Thyroid gland (tissue), 4 donors: ENCODE results near the gene PAK5. TPM values are rescaled to one million over a fixed set of nuclear protein-coding genes. Genes with fewer than 3 reads are reported as not detected.

Experiments
- DNase-seq, 2 donors: peaks; one replicate each; pipeline ENCODE4 v3.0.0-alpha.2; 2019
- H3K27ac ChIP-seq, 3 donors: fragments of 200-600 bp; sonication (generic); 1 replicate in 2 of 3; 2 replicates in 1 of 3; pipeline ENCODE4 v1.5.1; 2016 to 2019; ENCODE audit warnings: mild to moderate bottlenecking in 1 of 3, moderate library complexity in 1 of 3
- H3K27me3 ChIP-seq: fragments of 200-600 bp; sonication (generic); one replicate; pipeline ENCODE4 v1.5.1; 2019
- H3K36me3 ChIP-seq, 2 donors: fragments of 200-600 bp; sonication (generic); one replicate each; pipeline ENCODE4 v1.5.1; 2016 to 2019
- H3K4me1 ChIP-seq, 2 donors: fragments of 200-600 bp; sonication (generic); one replicate each; pipeline ENCODE4 v1.5.1; 2017 to 2019
- H3K4me3 ChIP-seq, 3 donors: fragments of 200-600 bp; sonication (generic); replicated peaks in 1 of 3; 1 replicate in 2 of 3; 2 replicates in 1 of 3; pipeline ENCODE4 v1.5.1; 2016; ENCODE audit warnings: mild to moderate bottlenecking in 1 of 3
- H3K9me3 ChIP-seq: fragments of 200-600 bp; sonication (generic); one replicate; pipeline ENCODE4 v1.5.1; 2017
- CTCF ChIP-seq, 6 experiments: fragments of 200-600 bp in 3 of 6; fragments of 450-650 bp in 3 of 6; sonication (generic) in 3 of 6; IDR thresholded peaks; one replicate each; pipeline ENCODE4 v1.5.1; 2016 to 2019; ENCODE audit warnings: antibody characterized with exemption in 6 of 6, mild to moderate bottlenecking in 2 of 6, inconsistent platforms in 1 of 6, moderate library complexity in 1 of 6
- POLR2A ChIP-seq, 2 donors: fragments of 450-650 bp; IDR thresholded peaks; one replicate each; pipeline ENCODE4 v1.6.1; 2017; ENCODE audit warnings: antibody characterized with exemption in 2 of 2, mild to moderate bottlenecking in 2 of 2, moderate library complexity in 1 of 2
- WGBS, 2 donors: methylation state at CpG; one replicate each; pipeline ENCODE4 v1.1.5; 2017; 5-methylcytosine and 5-hydroxymethylcytosine counted together
- intact Hi-C: fragments of 100-400 bp; cut with DNase I; formaldehyde crosslinking; loops from one replicate; pipeline ENCODE4 v1.15.1; 2023
- total RNA-seq, 4 donors: library from RNA; depleted of rRNA; stranded (reverse); fragments of >200 nt; gene quantifications; one replicate each; pipeline ENCODE4 v1.2.3, GENCODE V29; 2016

PAK5 gene
- total RNA-seq, 4 donors from 2014 or later: 0.13 to 0.33 TPM; not detected in 2

- Histone ChIP-seq H3K9me3 (no peaks in the 10 kb centered on the region), H3K27ac (no peak overlapping the region), H3K36me3 (no peaks in the 10 kb centered on the region), H3K27me3 (no peaks in the 10 kb centered on the region), H3K4me3 (no peak overlapping the region), H3K4me1 (no peaks in the 10 kb centered on the region)
- DNase-seq: no peak
- intact Hi-C loops: no loop called here
- no peak for TF ChIP-seq CTCF (IDR thresholded peaks at IDR 0.05)
- no peak for TF ChIP-seq POLR2A (IDR thresholded peaks at IDR 0.05)
Measured at GRCh38 chr20:9815632-9816031, 23.2 kb downstream of the PAK5 start.

- no peak overlapping the region for H3K27ac ChIP-seq
- H3K9me3 ChIP-seq: no peaks in the 10 kb centered on the region
- TF ChIP-seq POLR2A (IDR thresholded peaks at IDR 0.05) (no peak), CTCF (IDR thresholded peaks at IDR 0.05) (no peak)
- DNase-seq: no peak
- 66 to 91% methylated on average over 1 of the region's 1 CpG for WGBS, 2 donors
- no peaks in the 10 kb centered on the region for H3K4me1 ChIP-seq
- intact Hi-C loops: no loop called here
- H3K4me3 ChIP-seq: no peak overlapping the region
- no peaks in the 10 kb centered on the region for H3K27me3 ChIP-seq
- H3K36me3 ChIP-seq: no peaks in the 10 kb centered on the region
Measured at GRCh38 chr20:9810738-9811137, 28.1 kb downstream of the PAK5 start.

- Histone ChIP-seq H3K27ac (no peak overlapping the region), H3K4me1 (no peaks in the 10 kb centered on the region), H3K4me3 (no peak overlapping the region), H3K27me3 (no peaks in the 10 kb centered on the region), H3K36me3 (no peaks in the 10 kb centered on the region), H3K9me3 (no peaks in the 10 kb centered on the region)
- no peak for TF ChIP-seq POLR2A (IDR thresholded peaks at IDR 0.05)
- TF ChIP-seq CTCF (IDR thresholded peaks at IDR 0.05): no peak
- intact Hi-C loops: no loop called here
- 42 to 49% methylated on average over 1 of the region's 1 CpG for WGBS, 2 donors
- no peak for DNase-seq
Measured at GRCh38 chr20:9809271-9809670, 29.6 kb downstream of the PAK5 start.

- H3K9me3 ChIP-seq: no peaks in the 10 kb centered on the region
- H3K27ac ChIP-seq: no peak overlapping the region
- H3K4me1 ChIP-seq: no peaks in the 10 kb centered on the region
- DNase-seq: no peak
- 84 to 86% methylated on average over 1 of the region's 1 CpG for WGBS, 2 donors
- H3K36me3 ChIP-seq: no peaks in the 10 kb centered on the region
- TF ChIP-seq POLR2A (IDR thresholded peaks at IDR 0.05): no peak
- no peak for TF ChIP-seq CTCF (IDR thresholded peaks at IDR 0.05)
- intact Hi-C loops: no loop called here
- no peaks in the 10 kb centered on the region for H3K27me3 ChIP-seq
- no peak overlapping the region for H3K4me3 ChIP-seq
Measured at GRCh38 chr20:9808166-9808565, 30.7 kb downstream of the PAK5 start.

GRCh38 chr20:9807136-9807535 lies 31.7 kb downstream of the PAK5 start:
- Histone ChIP-seq H3K4me3 (no peak overlapping the region), H3K4me1 (no peaks in the 10 kb centered on the region), H3K9me3 (no peaks in the 10 kb centered on the region), H3K27ac (no peak overlapping the region), H3K36me3 (no peaks in the 10 kb centered on the region), H3K27me3 (no peaks in the 10 kb centered on the region)
- no peak for DNase-seq
- no peak for TF ChIP-seq CTCF (IDR thresholded peaks at IDR 0.05)
- TF ChIP-seq POLR2A (IDR thresholded peaks at IDR 0.05): no peak
- intact Hi-C loops: no loop called here
- WGBS, 2 donors: 92% methylated on average over 3 of the region's 3 CpGs
